ENCODE data around the gene MGAT5B. TPM values are rescaled to one million over a fixed set of nuclear protein-coding genes. Genes with fewer than 3 reads are reported as not detected.
A peak's percentile ranks its signal among the peaks of the same experiment; 100 is the strongest.

The MGAT5B gene
- total and polyA plus RNA-seq, 9 of the 15 experiments (the other 6 are each of a cell fraction or from before 2014, with no cell fraction given), result 0.09 to 0.43 (median 0.18) TPM; not detected in 4

GRCh38 chr17:76844846-76845245, 23.4 kb upstream of the MGAT5B start:
- intact Hi-C loops (cut with micrococcal nuclease) (no loop called here), in situ Hi-C loops (cut with MboI) (no loop called here)
- Histone ChIP-seq H4K20me1 (replicated peaks; ENCODE audit: control insufficient read depth, insufficient read depth, low read length) (no peaks in the 10 kb centered on the region; the same call in 1 of the 2 replicates), H3K4me1 (replicated peaks in 1 of 2; ENCODE audit: control insufficient read depth in 2 of 2, insufficient read depth in 2 of 2, low read length in 2 of 2) (peaks cover 36 to 68% of the 10 kb centered on the region in 2 experiments; a peak in 4 of 5 replicates), H3K9me1 (ENCODE audit: control insufficient read depth, insufficient read depth, low read length) (peaks cover 3% of the 10 kb centered on the region), H3K4me2 (ENCODE audit: insufficient read depth, low read length) (no peak overlapping the region), H3K79me2 (ENCODE audit: control insufficient read depth, insufficient read depth, low read length) (no peaks in the 10 kb centered on the region), H2AFZ (ENCODE audit: low read depth, low read length) (0 out of 2 replicates have a peak overlapping the region, but pooled peaks have one; percentile 33), H3K9ac (ENCODE audit: insufficient read depth in 1 of 2, low read depth in 2 of 2, low read length in 2 of 2) (peak overlapping the region in 1 of 2 experiments; percentile 65; a peak in 1 of 4 replicates), H3K9me3 (replicated peaks; ENCODE audit: control insufficient read depth, insufficient read depth, low read depth, low read length) (no peaks in the 10 kb centered on the region), H3K36me3 (ENCODE audit: control insufficient read depth, insufficient read depth, low read length) (no peaks in the 10 kb centered on the region), H3K27me3 (ENCODE audit: control insufficient read depth in 2 of 2, insufficient read depth in 2 of 2, low read length in 2 of 2) (no peaks in the 10 kb centered on the region; a peak in 2 of 5 replicates), H3K27ac (ENCODE audit: extremely low read depth, low read depth, low read length) (no peak overlapping the region), H3K4me3 (no peak overlapping the region)
- POLR2A ChIA-PET, result no interaction called here
- DNase-seq (ENCODE audit: extremely low read depth in 1 of 4, low spot score in 3 of 4) (no peak), FAIRE-seq (no peak), ATAC-seq (no peak)
- no TSS peak for BruUV-seq (replicated peaks)
- no peak for TF ChIP-seq RREB1 (CRISPR knock-in tag; IDR thresholded peaks at IDR 0.05)
- no peak for TF ChIP-seq NR2C1 (IDR thresholded peaks at IDR 0.05)
- no peak for TF ChIP-seq NR2C1 (tag; IDR thresholded peaks at IDR 0.05)
- TF ChIP-seq ETS2 (tag; IDR thresholded peaks at IDR 0.05; ENCODE audit: borderline replicate concordance, poor library complexity, severe bottlenecking), result no peak
- no peak for TF ChIP-seq PTBP1 (IDR thresholded peaks at IDR 0.05; ENCODE audit: low read depth, low read length)
- TF ChIP-seq ID3 (CRISPR knock-in tag; IDR thresholded peaks at IDR 0.05), result no peak
- TF ChIP-seq ID3 (tag; IDR thresholded peaks at IDR 0.05), result no peak
- TF ChIP-seq RFX1 (IDR thresholded peaks at IDR 0.05), result peak; percentile 72
- CTCF ChIA-PET (ENCODE audit: low intra/inter-chr PET ratio), result no interaction called here
- WGBS (ENCODE audit: insufficient coverage, low coverage, missing lambda C conversion rate), result 58% methylated on average over 8 of the region's 8 CpGs
